ENCODE measurements around the gene CORO6. TPM values are rescaled to one million over a fixed set of nuclear protein-coding genes. Genes with fewer than 3 reads are reported as not detected.

CORO6 gene
- total and polyA plus RNA-seq, 7 donors: 182 to 710 (median 494) TPM

- H3K27ac ChIP-seq: no peak overlapping the region
- H3K4me1 ChIP-seq: peaks cover 16% of the 10 kb centered on the region
- H3K4me3 ChIP-seq: no peak overlapping the region
- no peaks in the 10 kb centered on the region for H3K9me3 ChIP-seq
- peak in 1 of 2 donors; percentile 50 for DNase-seq
- 86 to 90% (median 90%) methylated on average over 36 to 37 of the region's 37 CpGs for WGBS, 3 donors
- intact Hi-C loops (cut with DNase I): no loop called here
- peaks cover 0 to 81% of the 10 kb centered on the region in 2 donors for H3K36me3 ChIP-seq (ENCODE audit: insufficient read depth in 1 of 2, low read depth in 1 of 2)
- no peak for ATAC-seq
- TF ChIP-seq CTCF (IDR thresholded peaks at IDR 0.05): no peak
- no peaks in the 10 kb centered on the region for H3K27me3 ChIP-seq (ENCODE audit: insufficient read depth in 3 of 3, low read length in 2 of 3)
Measured at GRCh38 chr17:29576214-29577000, 46.3 kb downstream of the CORO6 start.

- ATAC-seq: no peak
- DNase-seq: no peak
- Histone ChIP-seq H3K9me3 (no peaks in the 10 kb centered on the region), H3K36me3 (ENCODE audit: insufficient read depth in 1 of 2, low read depth in 1 of 2) (peaks cover 0 to 73% of the 10 kb centered on the region in 2 donors), H3K4me3 (no peak overlapping the region), H3K27me3 (ENCODE audit: insufficient read depth in 3 of 3, low read length in 2 of 3) (no peaks in the 10 kb centered on the region), H3K4me1 (peaks cover 11% of the 10 kb centered on the region), H3K27ac (no peak overlapping the region)
- 86 to 92% (median 89%) methylated on average over 28 of the region's 28 CpGs for WGBS, 3 donors
- no peak for TF ChIP-seq CTCF (IDR thresholded peaks at IDR 0.05)
- intact Hi-C loops (cut with DNase I): no loop called here
Measured at GRCh38 chr17:29575511-29576213, 47.0 kb downstream of the CORO6 start.

- DNase-seq (peak in 1 of 2 donors; percentile 59), ATAC-seq (no peak)
- Histone ChIP-seq H3K27me3 (ENCODE audit: insufficient read depth in 3 of 3, low read length in 2 of 3) (no peaks in the 10 kb centered on the region), H3K4me1 (peaks cover 11% of the 10 kb centered on the region), H3K27ac (no peak overlapping the region), H3K4me3 (no peak overlapping the region), H3K9me3 (no peaks in the 10 kb centered on the region), H3K36me3 (ENCODE audit: insufficient read depth in 1 of 2, low read depth in 1 of 2) (peaks cover 0 to 67% of the 10 kb centered on the region in 2 donors)
- 71 to 76% (median 73%) methylated on average over 15 to 17 of the region's 17 CpGs for WGBS, 3 donors
- intact Hi-C loops (cut with DNase I): no loop called here
- no peak for TF ChIP-seq CTCF (IDR thresholded peaks at IDR 0.05)
Measured at GRCh38 chr17:29574732-29575510, 47.8 kb downstream of the CORO6 start.

- Histone ChIP-seq H3K27me3 (ENCODE audit: insufficient read depth in 3 of 3, low read length in 2 of 3) (no peaks in the 10 kb centered on the region), H3K36me3 (ENCODE audit: insufficient read depth in 1 of 2, low read depth in 1 of 2) (peaks cover 0 to 59% of the 10 kb centered on the region in 2 donors), H3K4me1 (peaks cover 19% of the 10 kb centered on the region), H3K9me3 (no peaks in the 10 kb centered on the region), H3K27ac (no peak overlapping the region), H3K4me3 (no peak overlapping the region)
- 83 to 86% (median 84%) methylated on average over 14 of the region's 14 CpGs for WGBS, 3 donors
- ATAC-seq: no peak
- intact Hi-C loops (cut with DNase I): no loop called here
- TF ChIP-seq CTCF (IDR thresholded peaks at IDR 0.05): no peak
- no peak for DNase-seq
Measured at GRCh38 chr17:29573871-29574731, 48.6 kb downstream of the CORO6 start.
